HG03378 (cell line): ENCODE results near the gene SPINT2.
"Not testable (repeated sequence)": the region's sequence is repeated elsewhere in the genome, so short reads cannot be mapped to it uniquely, and the experiment has no call there.

Experiments
- ATAC-seq: cut with Tn5 transposase; IDR thresholded peaks from one replicate; pipeline ENCODE4 v1.9.1; 2021; ENCODE audit warnings: mild to moderate bottlenecking, moderate library complexity; ENCODE audit not compliant: unreplicated experiment

SPINT2 gene

GRCh38 chr19:38318660-38319059, 54.3 kb downstream of the SPINT2 start:
- ATAC-seq = no peak

- ATAC-seq = no peak
Observed at GRCh38 chr19:38319421-38320258, 55.3 kb downstream of the SPINT2 start, which contains the start of gene KCNK6. Gene KCNK6, plus strand, starts transcription at chr19:38319845. Its CDS starts 106 bp downstream, at chr19:38319951.

- ATAC-seq = no peak
Observed at GRCh38 chr19:38320969-38321339, 56.6 kb downstream of the SPINT2 start.

GRCh38 chr19:38321646-38322196, 57.3 kb downstream of the SPINT2 start:
- ATAC-seq = no peak

- ATAC-seq = no peak
Observed at GRCh38 chr19:38323291-38323690, 58.9 kb downstream of the SPINT2 start.

- no peak for ATAC-seq
Observed at GRCh38 chr19:38324431-38324830, 60.1 kb downstream of the SPINT2 start.

GRCh38 chr19:38326591-38326990, 62.2 kb downstream of the SPINT2 start:
- ATAC-seq = no peak

- ATAC-seq = no peak
Observed at GRCh38 chr19:38329651-38330050, 65.3 kb downstream of the SPINT2 start.

- no peak for ATAC-seq
Observed at GRCh38 chr19:38331728-38332127, 67.4 kb downstream of the SPINT2 start.

- ATAC-seq = no peak
Observed at GRCh38 chr19:38333245-38333644, 68.9 kb downstream of the SPINT2 start.

- ATAC-seq = peak; percentile 61
Observed at GRCh38 chr19:38335949-38336637, 71.7 kb downstream of the SPINT2 start.

- ATAC-seq = peak; percentile 36
Observed at GRCh38 chr19:38336638-38337359, 72.4 kb downstream of the SPINT2 start.

GRCh38 chr19:38337360-38337653, 72.9 kb downstream of the SPINT2 start:
- no peak for ATAC-seq

GRCh38 chr19:38339011-38339410, 74.6 kb downstream of the SPINT2 start:
- not testable (repeated sequence) for ATAC-seq

GRCh38 chr19:38340927-38341326, 76.6 kb downstream of the SPINT2 start:
- no peak for ATAC-seq
